ENCODE results near the gene FAM32A. TPM values are rescaled to one million over a fixed set of nuclear protein-coding genes. Genes with fewer than 3 reads are reported as not detected.

The FAM32A gene
- total RNA-seq, 2 donors from 2014 or later = 29.6 to 44.5 TPM

DNA sequence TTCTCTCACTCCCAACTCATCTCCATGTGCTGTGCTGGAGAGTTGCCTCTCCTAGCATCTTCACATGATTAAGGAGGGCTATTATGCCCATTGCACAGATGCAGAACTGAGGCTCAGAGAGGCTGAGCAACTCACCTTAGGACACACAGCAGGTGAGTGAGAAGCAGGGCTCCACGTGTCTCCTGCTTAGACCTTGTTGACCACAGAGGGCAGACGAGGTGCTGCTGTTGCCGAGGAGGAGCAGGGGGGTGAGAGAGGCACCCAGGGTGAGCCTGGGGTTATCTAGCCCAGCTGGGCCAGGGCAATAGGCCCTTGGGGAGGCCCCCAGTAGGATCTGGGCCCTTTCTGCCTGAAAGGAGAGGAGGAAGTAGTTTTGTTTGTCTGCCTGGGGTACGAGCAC, 44.2 kb upstream of the FAM32A start:
- TF ChIP-seq CTCF (IDR thresholded peaks at IDR 0.05) = no peak
- TF ChIP-seq POLR2A (IDR thresholded peaks at IDR 0.05) = no peak
- no peak for DNase-seq
- H3K9me3 ChIP-seq = no peaks in the 10 kb centered on the region
- no peak overlapping the region for H3K27ac ChIP-seq
- intact Hi-C loops (cut with DNase I) = no loop called here
- peaks cover 32% of the 10 kb centered on the region for H3K4me1 ChIP-seq
- H3K36me3 ChIP-seq (replicated peaks in 1 of 2; ENCODE audit: insufficient read depth in 1 of 2, low read depth in 2 of 2) = no peaks in the 10 kb centered on the region
- WGBS, 2 donors = 71 to 75% methylated on average over 4 of the region's 4 CpGs
- no peak overlapping the region for H3K4me3 ChIP-seq
- ATAC-seq = no peak
- H3K27me3 ChIP-seq = no peaks in the 10 kb centered on the region

DNA sequence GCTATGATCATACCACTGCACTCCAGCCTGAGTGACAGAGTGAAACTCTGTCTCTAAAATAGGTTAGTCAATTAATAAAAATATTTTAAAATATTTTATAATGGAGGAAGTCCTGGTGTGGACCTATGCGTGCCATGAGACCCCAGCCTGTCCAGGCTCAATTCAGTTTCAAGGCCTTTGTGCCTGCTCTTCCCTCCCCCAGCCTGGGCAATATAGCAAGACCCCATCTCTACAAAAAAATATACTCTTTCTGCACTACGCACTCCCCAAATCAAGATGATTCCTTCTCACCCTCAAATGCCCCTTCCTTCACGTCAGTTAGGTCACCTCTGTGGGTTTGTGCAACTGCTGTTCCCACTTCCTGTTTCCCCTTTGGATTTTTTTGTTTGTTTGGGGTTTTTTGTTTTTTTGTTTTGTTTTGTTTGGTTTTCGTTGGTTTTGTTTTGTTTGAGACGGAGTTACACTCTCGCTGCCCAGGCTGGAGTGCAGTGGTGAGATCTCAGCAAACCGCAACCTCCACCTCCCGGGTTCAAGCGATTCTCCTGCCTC, 43.1 kb upstream of the FAM32A start:
- Histone ChIP-seq H3K4me3 (no peak overlapping the region), H3K4me1 (peaks cover 21% of the 10 kb centered on the region), H3K27me3 (no peaks in the 10 kb centered on the region), H3K27ac (no peak overlapping the region), H3K36me3 (replicated peaks in 1 of 2; ENCODE audit: insufficient read depth in 1 of 2, low read depth in 2 of 2) (no peaks in the 10 kb centered on the region), H3K9me3 (no peaks in the 10 kb centered on the region)
- DNase-seq = no peak
- TF ChIP-seq CTCF (IDR thresholded peaks at IDR 0.05) (no peak), POLR2A (IDR thresholded peaks at IDR 0.05) (no peak)
- intact Hi-C loops (cut with DNase I) = no loop called here
- ATAC-seq = no peak
- 78 to 94% methylated on average over 9 of the region's 9 CpGs for WGBS, 2 donors

DNA sequence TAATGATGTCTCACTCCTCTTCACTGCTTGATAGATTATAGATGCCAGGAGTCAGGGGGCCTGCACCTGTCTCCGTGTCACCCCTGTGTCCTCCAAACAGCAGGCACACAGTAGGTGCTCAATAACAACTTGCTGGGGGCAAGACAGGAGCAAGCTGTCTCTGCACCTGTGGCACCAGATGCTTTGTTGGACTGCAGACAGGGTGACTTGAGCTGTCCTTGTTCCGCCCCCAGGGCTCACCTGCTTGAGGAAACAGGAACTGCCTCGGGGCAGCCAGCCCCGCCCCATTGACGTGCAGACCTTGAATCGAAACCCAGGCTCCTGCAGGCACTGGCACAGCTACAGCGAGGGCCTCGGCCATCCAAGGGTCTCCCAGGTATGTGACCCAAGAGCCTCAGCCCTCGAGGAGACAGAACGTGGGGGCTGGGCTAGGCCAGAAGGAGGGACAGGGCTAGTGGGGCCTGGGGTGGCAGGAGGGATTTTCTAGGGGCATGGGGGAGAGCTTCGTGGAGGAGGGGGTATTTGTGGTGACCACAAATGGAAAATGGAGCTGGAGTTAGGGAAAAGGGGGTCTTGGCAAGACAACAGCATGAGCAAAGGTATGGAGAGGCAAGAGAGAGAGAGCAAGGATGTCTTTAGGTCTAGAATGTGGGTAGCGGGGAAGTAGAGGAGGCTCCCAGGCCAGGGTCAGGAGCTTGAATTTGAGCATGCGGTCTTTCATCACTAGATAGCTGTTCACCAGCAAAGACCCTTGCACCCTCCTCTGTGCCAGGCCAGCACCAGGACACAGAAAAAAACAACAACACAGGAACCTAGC, 41.6 kb upstream of the FAM32A start, which contains the start of gene HSH2D:
HSH2D (plus strand) TSS at position 287 of the 817 bp plus-strand sequence. CDS start 5,066 bp downstream, outside the sequence.
- 10 to 25% methylated on average over 9 to 13 of the region's 13 CpGs for WGBS, 2 donors
- intact Hi-C loops (cut with DNase I) = no loop called here
- ATAC-seq (peak; percentile 99), DNase-seq (peak; percentile 89 to 96 (median 94))
- TF ChIP-seq POLR2A (IDR thresholded peaks at IDR 0.05) (peak; percentile 28 to 69 (median 69)), CTCF (IDR thresholded peaks at IDR 0.05) (peak in 4 of 7 experiments; percentile 23 to 38 (median 31))
- H3K4me1 ChIP-seq = peaks cover 21% of the 10 kb centered on the region
- H3K9me3 ChIP-seq = no peaks in the 10 kb centered on the region
- no peaks in the 10 kb centered on the region for H3K27me3 ChIP-seq
- H3K4me3 ChIP-seq = no peak within 1 kb of the TSS
- peak within 1 kb of the TSS in 3 of 4 donors; percentile 61 to 66 (median 62) for H3K27ac ChIP-seq
- H3K36me3 ChIP-seq (replicated peaks in 1 of 2; ENCODE audit: insufficient read depth in 1 of 2, low read depth in 2 of 2) = no peaks in the 10 kb centered on the region

DNA sequence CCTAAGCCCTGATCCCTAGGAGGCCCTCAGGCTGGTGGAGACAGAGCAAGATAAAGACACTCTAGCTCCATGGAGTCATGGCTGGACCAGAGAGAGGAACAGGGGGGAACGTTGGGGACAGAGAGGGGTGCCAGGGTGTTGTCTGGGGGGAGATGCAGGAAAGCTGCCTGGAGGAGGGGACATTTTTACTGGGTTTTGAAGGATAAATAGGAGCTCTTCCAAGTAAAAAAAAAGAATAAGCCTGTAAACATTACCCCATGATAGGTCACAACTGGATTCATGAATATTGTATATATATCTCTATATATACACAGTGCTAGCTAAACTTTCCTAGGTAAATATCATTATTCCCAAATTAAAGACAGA, 41.0 kb upstream of the FAM32A start:
- TF ChIP-seq POLR2A (IDR thresholded peaks at IDR 0.05) (no peak), CTCF (IDR thresholded peaks at IDR 0.05) (no peak)
- Histone ChIP-seq H3K9me3 (no peaks in the 10 kb centered on the region), H3K27me3 (no peaks in the 10 kb centered on the region), H3K36me3 (replicated peaks in 1 of 2; ENCODE audit: insufficient read depth in 1 of 2, low read depth in 2 of 2) (no peaks in the 10 kb centered on the region), H3K4me1 (peaks cover 21% of the 10 kb centered on the region), H3K27ac (peak overlapping the region in 3 of 4 donors; percentile 61 to 66 (median 62)), H3K4me3 (no peak overlapping the region)
- WGBS, 2 donors = 43 to 59% methylated on average over 1 of the region's 1 CpG
- ATAC-seq (no peak), DNase-seq (no peak)
- intact Hi-C loops (cut with DNase I) = no loop called here

All from body of pancreas (tissue), 4 donors.